SH-SY5Y (cell line): ENCODE measurements around the gene LPAR1.

ENCODE experiments used
- GATA2 ChIP-seq: IDR thresholded peaks from 2 replicates; pipeline ENCODE4 v1.6.1; 2011; ENCODE audit warnings: mild to moderate bottlenecking, low read depth, low read length
- GATA3 ChIP-seq: IDR thresholded peaks from 2 replicates; pipeline ENCODE4 v1.6.1; 2011; ENCODE audit warnings: low read depth, mild to moderate bottlenecking, low read length, moderate library complexity

DNA sequence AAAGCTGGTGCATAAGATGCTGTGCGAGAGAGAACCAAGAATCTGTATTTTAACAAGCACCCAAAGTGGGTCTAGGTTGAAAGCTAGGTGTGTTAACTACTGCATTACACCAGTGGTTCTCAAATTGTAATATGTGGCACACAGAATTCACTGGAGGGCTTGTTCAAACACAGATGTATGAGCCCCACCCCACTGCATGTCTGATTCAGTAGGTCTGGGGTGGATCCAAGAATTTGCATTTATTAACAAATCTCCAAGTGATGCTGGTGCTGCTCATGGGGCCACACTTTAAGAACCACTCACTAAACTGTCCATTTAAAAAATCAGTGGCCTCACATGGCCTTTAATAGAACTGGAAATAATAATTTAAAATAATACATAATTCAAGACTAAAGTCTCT, 40.4 kb downstream of the LPAR1 start:
- no peak for TF ChIP-seq GATA2
- no peak for TF ChIP-seq GATA3
